ENCODE measurements around the gene MYMK.

MYMK gene

GRCh38 chr9:133478851-133479711 lies 45.7 kb downstream of the MYMK start, which contains the start of gene SLC2A6:
TSS of gene SLC2A6 (minus strand) at chr9:133479099. CDS start at chr9:133479059, 40 bp downstream.
- POLR2A ChIA-PET, result interaction anchor here (0.6 to 1.5 kb wide), 7 partner anchors 14 to 131 kb away, joined by 3 to 6 read pairs (median 3); partner anchors contain the start of genes MED22 and RPL7A
- peak; percentile 94 for DNase-seq (ENCODE audit: extremely low spot score)
- CTCF ChIA-PET, result no interaction called here
- no peak for TF ChIP-seq HDGF (IDR thresholded peaks at IDR 0.05; ENCODE audit: borderline replicate concordance)
- peak; percentile 89 for TF ChIP-seq L3MBTL2 (conservative IDR thresholded peaks at IDR 0.05)

- ChIA-PET POLR2A (interaction anchor here (1.0 to 1.5 kb wide), 4 partner anchors 16 to 130 kb away, joined by 3 to 6 read pairs (median 4); partner anchors contain the start of genes MED22 and RPL7A), CTCF (no interaction called here)
- no peak for TF ChIP-seq FOXA1 (IDR thresholded peaks at IDR 0.05)
- TF ChIP-seq SUZ12 (IDR thresholded peaks at IDR 0.05), result no peak
- no peak for TF ChIP-seq HDGF (IDR thresholded peaks at IDR 0.05; ENCODE audit: borderline replicate concordance)
- TF ChIP-seq TARDBP (IDR thresholded peaks at IDR 0.05), result no peak
- no peak for TF ChIP-seq BHLHE40 (IDR thresholded peaks at IDR 0.05; ENCODE audit: borderline replicate concordance)
- no peak for TF ChIP-seq ZNF384 (IDR thresholded peaks at IDR 0.05)
- no peak for TF ChIP-seq SP1 (IDR thresholded peaks at IDR 0.05)
- TF ChIP-seq L3MBTL2 (conservative IDR thresholded peaks at IDR 0.05), result no peak
- no peak for TF ChIP-seq CTBP1 (IDR thresholded peaks at IDR 0.05; ENCODE audit: borderline replicate concordance)
- no peak for TF ChIP-seq NFRKB (IDR thresholded peaks at IDR 0.05)
- no peak for TF ChIP-seq FOXK2 (IDR thresholded peaks at IDR 0.05)
- TF ChIP-seq ELF4 (IDR thresholded peaks at IDR 0.05), result no peak
- no peak for TF ChIP-seq LEF1 (IDR thresholded peaks at IDR 0.05; ENCODE audit: borderline replicate concordance)
- no peak for DNase-seq (ENCODE audit: extremely low spot score)
Measured at GRCh38 chr9:133477992-133478850, 46.5 kb downstream of the MYMK start.

GRCh38 chr9:133477461-133477860 lies 47.3 kb downstream of the MYMK start:
- DNase-seq (ENCODE audit: extremely low spot score), result no peak
- POLR2A ChIA-PET, result interaction anchor here (1.4 kb wide), 1 partner anchor 102 kb away, joined by 6 read pairs; no protein-coding TSS in a partner anchor
- no peak for TF ChIP-seq FOXM1 (IDR thresholded peaks at IDR 0.05; ENCODE audit: borderline replicate concordance)
- TF ChIP-seq TARDBP (IDR thresholded peaks at IDR 0.05), result no peak
- TF ChIP-seq ZNF384 (IDR thresholded peaks at IDR 0.05), result no peak
- no peak for TF ChIP-seq SP1 (IDR thresholded peaks at IDR 0.05)
- no peak for TF ChIP-seq LEF1 (IDR thresholded peaks at IDR 0.05; ENCODE audit: borderline replicate concordance)
- no peak for TF ChIP-seq L3MBTL2 (conservative IDR thresholded peaks at IDR 0.05)
- no peak for TF ChIP-seq FOXA1 (IDR thresholded peaks at IDR 0.05)
- no peak for TF ChIP-seq SUZ12 (IDR thresholded peaks at IDR 0.05)
- TF ChIP-seq NFRKB (IDR thresholded peaks at IDR 0.05), result no peak
- no peak for TF ChIP-seq BHLHE40 (IDR thresholded peaks at IDR 0.05; ENCODE audit: borderline replicate concordance)
- no peak for TF ChIP-seq ARNT (IDR thresholded peaks at IDR 0.05)
- no peak for TF ChIP-seq ELF4 (IDR thresholded peaks at IDR 0.05)
- CTCF ChIA-PET, result no interaction called here

GRCh38 chr9:133476941-133477340 lies 47.8 kb downstream of the MYMK start:
- POLR2A ChIA-PET, result no interaction called here
- TF ChIP-seq SP1 (IDR thresholded peaks at IDR 0.05), result no peak
- TF ChIP-seq FOXM1 (IDR thresholded peaks at IDR 0.05; ENCODE audit: borderline replicate concordance), result no peak
- TF ChIP-seq ELF4 (IDR thresholded peaks at IDR 0.05), result no peak
- TF ChIP-seq NFRKB (IDR thresholded peaks at IDR 0.05), result no peak
- TF ChIP-seq PKNOX1 (IDR thresholded peaks at IDR 0.05), result no peak
- TF ChIP-seq L3MBTL2 (conservative IDR thresholded peaks at IDR 0.05), result no peak
- TF ChIP-seq HDGF (IDR thresholded peaks at IDR 0.05; ENCODE audit: borderline replicate concordance), result no peak
- no peak for TF ChIP-seq FOXK2 (IDR thresholded peaks at IDR 0.05)
- no peak for TF ChIP-seq CTBP1 (IDR thresholded peaks at IDR 0.05; ENCODE audit: borderline replicate concordance)
- TF ChIP-seq LEF1 (IDR thresholded peaks at IDR 0.05; ENCODE audit: borderline replicate concordance), result no peak
- no peak for TF ChIP-seq ZNF384 (IDR thresholded peaks at IDR 0.05)
- no peak for TF ChIP-seq ARNT (IDR thresholded peaks at IDR 0.05)
- TF ChIP-seq TARDBP (IDR thresholded peaks at IDR 0.05), result no peak
- DNase-seq (ENCODE audit: extremely low spot score), result no peak
- CTCF ChIA-PET, result no interaction called here

- ChIA-PET CTCF (no interaction called here), POLR2A (no interaction called here)
- TF ChIP-seq PKNOX1 (IDR thresholded peaks at IDR 0.05) (no peak), FOXM1 (IDR thresholded peaks at IDR 0.05; ENCODE audit: borderline replicate concordance) (no peak), FOXA1 (IDR thresholded peaks at IDR 0.05) (no peak), SP1 (IDR thresholded peaks at IDR 0.05) (no peak), SUZ12 (IDR thresholded peaks at IDR 0.05) (no peak), NFRKB (IDR thresholded peaks at IDR 0.05) (no peak), L3MBTL2 (conservative IDR thresholded peaks at IDR 0.05) (no peak), BHLHE40 (IDR thresholded peaks at IDR 0.05; ENCODE audit: borderline replicate concordance) (no peak), TARDBP (IDR thresholded peaks at IDR 0.05) (no peak), ELF4 (IDR thresholded peaks at IDR 0.05) (no peak), LEF1 (IDR thresholded peaks at IDR 0.05; ENCODE audit: borderline replicate concordance) (no peak), HDGF (IDR thresholded peaks at IDR 0.05; ENCODE audit: borderline replicate concordance) (no peak), ARNT (IDR thresholded peaks at IDR 0.05) (no peak), CTBP1 (IDR thresholded peaks at IDR 0.05; ENCODE audit: borderline replicate concordance) (no peak)
- DNase-seq (ENCODE audit: extremely low spot score), result no peak
Measured at GRCh38 chr9:133476036-133476931, 48.5 kb downstream of the MYMK start.

All from HEK293T (cell line).